ENCODE data around the gene FBRSL1.

Gene FBRSL1

GRCh38 chr12:132527186-132527882 lies 37.4 kb downstream of the FBRSL1 start:
- no peak for DNase-seq (ENCODE audit: low read depth in 2 of 2)
- H3K4me3 ChIP-seq (replicated peaks in 1 of 2; ENCODE audit: low read depth in 2 of 2, low read length in 2 of 2) = no peak overlapping the region
- no peak for TF ChIP-seq CTCF (IDR thresholded peaks at IDR 0.05; ENCODE audit: low read depth, low read length)

- no peak for DNase-seq (ENCODE audit: low read depth in 2 of 2)
- no peak for TF ChIP-seq CTCF (IDR thresholded peaks at IDR 0.05; ENCODE audit: low read depth, low read length)
- no peak overlapping the region for H3K4me3 ChIP-seq (replicated peaks in 1 of 2; ENCODE audit: low read depth in 2 of 2, low read length in 2 of 2)
These were observed 37.9 kb downstream of the FBRSL1 start for GRCh38 chr12:132527883-132528264.

- DNase-seq (ENCODE audit: low read depth in 2 of 2) = no peak
- no peak overlapping the region for H3K4me3 ChIP-seq (replicated peaks in 1 of 2; ENCODE audit: low read depth in 2 of 2, low read length in 2 of 2)
- TF ChIP-seq CTCF (IDR thresholded peaks at IDR 0.05; ENCODE audit: low read depth, low read length) = no peak
These were observed 38.7 kb downstream of the FBRSL1 start for GRCh38 chr12:132528564-132529106.

GRCh38 chr12:132529156-132529839 lies 39.3 kb downstream of the FBRSL1 start:
- no peak overlapping the region for H3K4me3 ChIP-seq (replicated peaks in 1 of 2; ENCODE audit: low read depth in 2 of 2, low read length in 2 of 2)
- TF ChIP-seq CTCF (IDR thresholded peaks at IDR 0.05; ENCODE audit: low read depth, low read length) = no peak
- DNase-seq (ENCODE audit: low read depth in 2 of 2) = no peak

- no peak overlapping the region for H3K4me3 ChIP-seq (replicated peaks in 1 of 2; ENCODE audit: low read depth in 2 of 2, low read length in 2 of 2)
- DNase-seq (ENCODE audit: low read depth in 2 of 2) = no peak
- no peak for TF ChIP-seq CTCF (IDR thresholded peaks at IDR 0.05; ENCODE audit: low read depth, low read length)
These were observed 40.0 kb downstream of the FBRSL1 start for GRCh38 chr12:132529906-132530305.

- TF ChIP-seq CTCF (IDR thresholded peaks at IDR 0.05; ENCODE audit: low read depth, low read length) = no peak
- DNase-seq (ENCODE audit: low read depth in 2 of 2) = no peak
- no peak overlapping the region for H3K4me3 ChIP-seq (replicated peaks in 1 of 2; ENCODE audit: low read depth in 2 of 2, low read length in 2 of 2)
These were observed 40.5 kb downstream of the FBRSL1 start for GRCh38 chr12:132530447-132530846.

Data from cardiac fibroblast (primary cell).